HG03469 (cell line): ENCODE data around the gene OAT.
A peak's percentile ranks its signal among the peaks of the same experiment; 100 is the strongest.

Source experiments
- ATAC-seq: cut with Tn5 transposase; IDR thresholded peaks from one replicate; pipeline ENCODE4 v1.9.1; 2021; ENCODE audit warnings: mild to moderate bottlenecking, moderate library complexity, moderate number of reproducible peaks; ENCODE audit not compliant: unreplicated experiment

Gene OAT

GRCh38 chr10:124418726-124419501 lies at the start of gene OAT:
TSS of gene OAT (minus strand) at chr10:124418923. CDS start at chr10:124412171, 6,752 bp downstream.
- ATAC-seq: peak; percentile 91

GRCh38 chr10:124467165-124467564 lies 48.4 kb upstream of the OAT start:
- ATAC-seq: no peak

GRCh38 chr10:124465777-124466488 lies 47.2 kb upstream of the OAT start:
- ATAC-seq: no peak

- ATAC-seq: peak; percentile 41
Measured at GRCh38 chr10:124465003-124465776, 46.5 kb upstream of the OAT start.

- no peak for ATAC-seq
Measured at GRCh38 chr10:124464028-124464965, 45.6 kb upstream of the OAT start.

GRCh38 chr10:124462348-124462695 lies 43.6 kb upstream of the OAT start:
- no peak for ATAC-seq

GRCh38 chr10:124461642-124462347 lies 43.1 kb upstream of the OAT start, which contains the start of gene LHPP:
TSS of gene LHPP (plus strand) at chr10:124461823. CDS start at chr10:124461863, 40 bp downstream.
- peak; percentile 77 for ATAC-seq

- no peak for ATAC-seq
Measured at GRCh38 chr10:124460144-124460543, 41.4 kb upstream of the OAT start.

- ATAC-seq: no peak
Measured at GRCh38 chr10:124459395-124459794, 40.7 kb upstream of the OAT start.

- no peak for ATAC-seq
Measured at GRCh38 chr10:124458889-124459288, 40.2 kb upstream of the OAT start.

- ATAC-seq: no peak
Measured at GRCh38 chr10:124458473-124458872, 39.8 kb upstream of the OAT start.

- no peak for ATAC-seq
Measured at GRCh38 chr10:124455441-124455840, 36.7 kb upstream of the OAT start.

- ATAC-seq: no peak
Measured at GRCh38 chr10:124453960-124454610, 35.4 kb upstream of the OAT start.

- ATAC-seq: no peak
Measured at GRCh38 chr10:124451276-124451675, 32.6 kb upstream of the OAT start.

- ATAC-seq: no peak
Measured at GRCh38 chr10:124450783-124451057, 32.0 kb upstream of the OAT start.

- ATAC-seq: no peak
Measured at GRCh38 chr10:124450012-124450782, 31.5 kb upstream of the OAT start, which contains the start of gene NKX1-2. TSS of gene NKX1-2 (minus strand) at chr10:124450035. CDS start at chr10:124449943, 92 bp downstream.

GRCh38 chr10:124449170-124450011 lies 30.7 kb upstream of the OAT start:
- no peak for ATAC-seq

GRCh38 chr10:124448696-124449169 lies 30.0 kb upstream of the OAT start:
- no peak for ATAC-seq
